HG02852 (cell line): ENCODE measurements around the gene CLK3.

Source experiments
- ATAC-seq: cut with Tn5 transposase; IDR thresholded peaks from one replicate; pipeline ENCODE4 v1.9.1; 2021; ENCODE audit warnings: mild to moderate bottlenecking, moderate library complexity; ENCODE audit not compliant: unreplicated experiment

Gene CLK3

DNA sequence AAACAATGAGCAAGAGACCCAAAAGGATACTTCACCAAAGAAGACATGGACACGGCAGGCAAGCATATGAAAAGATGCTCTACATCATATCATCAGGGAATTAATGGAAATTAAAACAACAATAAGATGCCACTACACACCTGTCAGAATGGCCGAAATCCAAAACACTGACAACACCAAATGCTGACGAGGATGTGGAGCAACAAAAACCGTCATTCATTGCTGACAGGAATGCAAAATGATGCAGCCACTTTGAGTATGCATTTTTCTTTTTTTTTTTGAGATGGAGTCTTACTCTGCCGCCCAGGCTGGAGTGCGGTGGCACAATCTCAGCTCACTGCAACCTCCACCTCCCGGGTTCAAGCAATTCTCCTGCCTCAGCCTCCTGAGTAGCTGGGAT is 61.2 kb downstream of the CLK3 start:
- ATAC-seq = no peak
